ENCODE results near the gene B4GALT2.

B4GALT2 gene

GRCh38 chr1:44038876-44039657 lies 60.1 kb downstream of the B4GALT2 start:
- no peaks in the 10 kb centered on the region for H3K9me3 ChIP-seq
- H3K27ac ChIP-seq = no peak overlapping the region
- no peak overlapping the region for H3K4me3 ChIP-seq
- intact Hi-C loops (cut with DNase I; ENCODE audit: low total_unique reads) = loop anchor here (5.0 to 10.0 kb wide), 3 partner anchors 37 to 277 kb away; partner anchors contain the start of gene IPO13
- peaks cover 9 to 28% (median 24%) of the 10 kb centered on the region in 4 donors for H3K4me1 ChIP-seq
- peaks cover 0 to 3% of the 10 kb centered on the region in 2 donors for H3K27me3 ChIP-seq
- TF ChIP-seq, protein P1, sequence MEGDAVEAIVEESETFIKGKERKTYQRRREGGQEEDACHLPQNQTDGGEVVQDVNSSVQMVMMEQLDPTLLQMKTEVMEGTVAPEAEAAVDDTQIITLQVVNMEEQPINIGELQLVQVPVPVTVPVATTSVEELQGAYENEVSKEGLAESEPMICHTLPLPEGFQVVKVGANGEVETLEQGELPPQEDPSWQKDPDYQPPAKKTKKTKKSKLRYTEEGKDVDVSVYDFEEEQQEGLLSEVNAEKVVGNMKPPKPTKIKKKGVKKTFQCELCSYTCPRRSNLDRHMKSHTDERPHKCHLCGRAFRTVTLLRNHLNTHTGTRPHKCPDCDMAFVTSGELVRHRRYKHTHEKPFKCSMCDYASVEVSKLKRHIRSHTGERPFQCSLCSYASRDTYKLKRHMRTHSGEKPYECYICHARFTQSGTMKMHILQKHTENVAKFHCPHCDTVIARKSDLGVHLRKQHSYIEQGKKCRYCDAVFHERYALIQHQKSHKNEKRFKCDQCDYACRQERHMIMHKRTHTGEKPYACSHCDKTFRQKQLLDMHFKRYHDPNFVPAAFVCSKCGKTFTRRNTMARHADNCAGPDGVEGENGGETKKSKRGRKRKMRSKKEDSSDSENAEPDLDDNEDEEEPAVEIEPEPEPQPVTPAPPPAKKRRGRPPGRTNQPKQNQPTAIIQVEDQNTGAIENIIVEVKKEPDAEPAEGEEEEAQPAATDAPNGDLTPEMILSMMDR (IDR thresholded peaks at IDR 0.05) = no peak
- H3K36me3 ChIP-seq = no peaks in the 10 kb centered on the region
- DNase-seq = no peak

- TF ChIP-seq, protein P1 (IDR thresholded peaks at IDR 0.05) = no peak
- intact Hi-C loops (cut with DNase I; ENCODE audit: low total_unique reads) = loop anchor here (10.0 kb wide), 1 partner anchor 516 kb away; no protein-coding TSS in a partner anchor
- H3K4me1 ChIP-seq = peaks cover 9 to 20% (median 17%) of the 10 kb centered on the region in 4 donors
- H3K27ac ChIP-seq = no peak overlapping the region
- DNase-seq = no peak
- H3K9me3 ChIP-seq = no peaks in the 10 kb centered on the region
- H3K27me3 ChIP-seq = peaks cover 0 to 3% of the 10 kb centered on the region in 2 donors
- no peak overlapping the region for H3K4me3 ChIP-seq
- H3K36me3 ChIP-seq = no peaks in the 10 kb centered on the region
Observed at GRCh38 chr1:44040418-44040817, 61.4 kb downstream of the B4GALT2 start.
